ENCODE results near the gene GJC2. TPM values are rescaled to one million over a fixed set of nuclear protein-coding genes. Genes with fewer than 3 reads are reported as not detected.
"Not testable (repeated sequence)": the region's sequence is repeated elsewhere in the genome, so short reads cannot be mapped to it uniquely, and the experiment has no call there.

Gene GJC2
- total and polyA plus RNA-seq, 9 donors: 0.94 to 1.6 (median 1.3) TPM

DNA sequence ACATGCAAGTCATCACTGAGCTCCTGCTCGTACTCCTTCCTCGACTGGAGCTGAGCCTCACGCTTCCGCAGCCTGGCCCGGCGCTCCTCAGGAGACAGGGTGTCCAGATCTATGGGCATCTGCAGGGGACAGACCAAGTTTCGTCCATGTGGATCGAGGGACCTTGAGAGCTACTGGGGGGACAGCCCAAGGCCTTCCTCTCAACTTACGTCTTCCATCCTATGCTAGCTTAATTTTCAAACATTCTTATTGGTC lies 43.0 kb upstream of the GJC2 start:
- Histone ChIP-seq H3K4me1 (ENCODE audit: control insufficient read depth, insufficient read depth, low read length) (peaks cover 43% of the 10 kb centered on the region), H3K27me3 (ENCODE audit: control insufficient read depth, insufficient read depth, low read length) (no peaks in the 10 kb centered on the region), H3K9me3 (replicated peaks; ENCODE audit: control insufficient read depth, low read depth, low read length) (no peaks in the 10 kb centered on the region), H3K27ac (ENCODE audit: low read length) (no peak overlapping the region), H3K4me3 (ENCODE audit: low read length) (no peak overlapping the region), H3K36me3 (ENCODE audit: control insufficient read depth, insufficient read depth, low read length) (peaks cover 24% of the 10 kb centered on the region)
- DNase-seq: no peak
- 85% methylated on average over 9 of the region's 9 CpGs for WGBS (ENCODE audit: insufficient coverage)

DNA sequence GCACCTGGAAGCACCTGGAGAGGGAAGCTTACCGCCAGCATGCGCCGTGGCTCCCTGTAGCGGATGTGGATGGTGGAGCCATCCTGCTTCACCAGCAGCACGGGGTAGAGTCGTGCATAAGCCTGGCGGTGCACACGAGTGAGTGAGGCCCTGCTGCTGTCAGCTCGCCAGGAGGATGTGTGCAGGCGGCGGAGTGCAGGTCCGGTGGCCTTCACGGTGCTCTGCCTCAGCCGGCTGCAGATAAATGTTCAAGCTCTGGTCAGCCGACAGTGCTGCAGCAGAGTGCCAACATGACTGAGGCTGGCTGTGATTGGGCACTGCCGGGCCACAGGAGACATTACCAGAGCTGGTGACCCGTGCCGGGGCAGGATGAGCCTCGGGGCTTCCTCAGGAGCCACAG lies 42.1 kb upstream of the GJC2 start:
- Histone ChIP-seq H3K27me3 (ENCODE audit: control insufficient read depth, insufficient read depth, low read length) (no peaks in the 10 kb centered on the region), H3K4me1 (ENCODE audit: control insufficient read depth, insufficient read depth, low read length) (peaks cover 35% of the 10 kb centered on the region), H3K4me3 (ENCODE audit: low read length) (no peak overlapping the region), H3K36me3 (ENCODE audit: control insufficient read depth, insufficient read depth, low read length) (peaks cover 24% of the 10 kb centered on the region), H3K9me3 (replicated peaks; ENCODE audit: control insufficient read depth, low read depth, low read length) (no peaks in the 10 kb centered on the region), H3K27ac (ENCODE audit: low read length) (no peak overlapping the region)
- no peak for DNase-seq
- 91% methylated on average over 19 of the region's 19 CpGs for WGBS (ENCODE audit: insufficient coverage)

DNA sequence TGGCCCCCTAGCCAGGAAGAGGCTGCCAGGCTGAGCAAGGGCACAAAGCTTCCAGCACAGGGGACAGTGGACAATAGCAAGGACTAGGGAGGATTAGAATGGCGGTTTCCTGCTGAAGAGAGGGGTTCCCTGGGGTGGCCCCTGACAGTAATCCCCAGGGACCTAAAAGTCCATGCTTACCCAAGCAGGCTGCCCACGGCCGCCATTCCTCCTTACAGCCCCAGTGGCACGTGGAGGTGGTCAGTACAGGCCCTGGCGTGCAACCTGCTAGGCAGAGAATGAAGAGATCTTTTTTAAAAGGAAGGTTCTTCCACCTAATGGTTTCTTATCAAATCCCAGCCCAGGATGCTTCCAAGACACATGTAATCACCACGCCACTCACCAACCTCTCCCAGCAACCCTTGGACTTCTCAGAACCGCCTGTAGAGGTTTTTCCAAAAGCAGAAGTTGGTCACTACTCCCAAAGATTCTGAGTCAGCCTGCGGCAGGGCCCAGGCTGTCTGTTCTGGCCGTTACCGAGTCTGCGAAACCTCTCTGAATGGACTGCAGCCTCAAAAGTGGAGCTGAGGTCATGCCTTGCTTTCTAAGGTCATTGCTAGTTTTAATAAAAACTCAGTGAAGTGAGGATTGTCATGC lies 41.6 kb upstream of the GJC2 start:
- Histone ChIP-seq H3K27ac (ENCODE audit: low read length) (peak overlapping the region; percentile 67), H3K4me3 (ENCODE audit: low read length) (peak overlapping the region; percentile 93), H3K4me1 (ENCODE audit: control insufficient read depth, insufficient read depth, low read length) (peaks cover 35% of the 10 kb centered on the region), H3K9me3 (replicated peaks; ENCODE audit: control insufficient read depth, low read depth, low read length) (no peaks in the 10 kb centered on the region), H3K36me3 (ENCODE audit: control insufficient read depth, insufficient read depth, low read length) (peaks cover 24% of the 10 kb centered on the region), H3K27me3 (ENCODE audit: control insufficient read depth, insufficient read depth, low read length) (no peaks in the 10 kb centered on the region)
- 70% methylated on average over 8 of the region's 11 CpGs for WGBS (ENCODE audit: insufficient coverage)
- DNase-seq: no peak

DNA sequence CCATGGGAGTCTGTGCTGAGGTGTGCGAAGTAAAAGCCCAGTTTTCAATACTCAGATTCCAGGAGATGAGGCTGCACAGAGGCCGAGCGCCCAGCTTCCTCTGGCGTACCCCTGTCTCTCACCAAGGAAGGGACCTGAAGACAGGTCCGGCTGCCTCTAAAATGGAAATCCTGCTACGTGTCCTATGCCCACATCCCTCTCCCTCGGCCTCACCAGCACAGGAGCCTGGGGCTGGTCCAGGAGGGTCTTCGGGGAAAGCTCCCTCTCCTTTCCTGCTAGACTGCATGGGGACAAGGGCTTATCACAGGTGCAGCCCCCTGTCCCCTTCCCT lies 41.0 kb upstream of the GJC2 start:
- no peaks in the 10 kb centered on the region for H3K27me3 ChIP-seq (ENCODE audit: control insufficient read depth, insufficient read depth, low read length)
- H3K4me3 ChIP-seq (ENCODE audit: low read length): peak overlapping the region; percentile 93
- peak overlapping the region; percentile 67 for H3K27ac ChIP-seq (ENCODE audit: low read length)
- peaks cover 31% of the 10 kb centered on the region for H3K4me1 ChIP-seq (ENCODE audit: control insufficient read depth, insufficient read depth, low read length)
- H3K9me3 ChIP-seq (replicated peaks; ENCODE audit: control insufficient read depth, low read depth, low read length): no peaks in the 10 kb centered on the region
- H3K36me3 ChIP-seq (ENCODE audit: control insufficient read depth, insufficient read depth, low read length): peaks cover 24% of the 10 kb centered on the region
- no peak for DNase-seq
- 0% methylated on average over 7 of the region's 8 CpGs for WGBS (ENCODE audit: insufficient coverage)

- no peaks in the 10 kb centered on the region for H3K9me3 ChIP-seq (replicated peaks; ENCODE audit: control insufficient read depth, low read depth, low read length)
- peak; percentile 99 for DNase-seq
- H3K27me3 ChIP-seq (ENCODE audit: control insufficient read depth, insufficient read depth, low read length): no peaks in the 10 kb centered on the region
- peak within 1 kb of the TSS; percentile 93 for H3K4me3 ChIP-seq (ENCODE audit: low read length)
- peaks cover 24% of the 10 kb centered on the region for H3K36me3 ChIP-seq (ENCODE audit: control insufficient read depth, insufficient read depth, low read length)
- WGBS (ENCODE audit: insufficient coverage): under 1% methylated on average over 66 of the region's 66 CpGs
- peaks cover 25% of the 10 kb centered on the region for H3K4me1 ChIP-seq (ENCODE audit: control insufficient read depth, insufficient read depth, low read length)
- H3K27ac ChIP-seq (ENCODE audit: low read length): peak within 1 kb of the TSS; percentile 84
These were observed 40.4 kb upstream of the GJC2 start, which contains the start of gene MRPL55 for GRCh38 chr1:228109073-228109961. TSS of gene MRPL55 (minus strand) at chr1:228109299. CDS start at chr1:228108260, 1,039 bp downstream.

- no peak for DNase-seq
- peak overlapping the region; percentile 84 for H3K27ac ChIP-seq (ENCODE audit: low read length)
- H3K4me1 ChIP-seq (ENCODE audit: control insufficient read depth, insufficient read depth, low read length): peaks cover 18% of the 10 kb centered on the region
- H3K4me3 ChIP-seq (ENCODE audit: low read length): peak overlapping the region; percentile 93
- peaks cover 24% of the 10 kb centered on the region for H3K36me3 ChIP-seq (ENCODE audit: control insufficient read depth, insufficient read depth, low read length)
- 37% methylated on average over 15 of the region's 15 CpGs for WGBS (ENCODE audit: insufficient coverage)
- H3K9me3 ChIP-seq (replicated peaks; ENCODE audit: control insufficient read depth, low read depth, low read length): no peaks in the 10 kb centered on the region
- no peaks in the 10 kb centered on the region for H3K27me3 ChIP-seq (ENCODE audit: control insufficient read depth, insufficient read depth, low read length)
These were observed 39.7 kb upstream of the GJC2 start for GRCh38 chr1:228109962-228110488.

GRCh38 chr1:228110556-228110955 lies 39.2 kb upstream of the GJC2 start:
- no peak for DNase-seq
- H3K4me3 ChIP-seq (ENCODE audit: low read length): no peak overlapping the region
- WGBS (ENCODE audit: insufficient coverage): 90% methylated on average over 3 of the region's 7 CpGs
- no peaks in the 10 kb centered on the region for H3K27me3 ChIP-seq (ENCODE audit: control insufficient read depth, insufficient read depth, low read length)
- peak overlapping the region; percentile 84 for H3K27ac ChIP-seq (ENCODE audit: low read length)
- H3K4me1 ChIP-seq (ENCODE audit: control insufficient read depth, insufficient read depth, low read length): peaks cover 18% of the 10 kb centered on the region
- no peaks in the 10 kb centered on the region for H3K9me3 ChIP-seq (replicated peaks; ENCODE audit: control insufficient read depth, low read depth, low read length)
- peaks cover 22% of the 10 kb centered on the region for H3K36me3 ChIP-seq (ENCODE audit: control insufficient read depth, insufficient read depth, low read length)

DNA sequence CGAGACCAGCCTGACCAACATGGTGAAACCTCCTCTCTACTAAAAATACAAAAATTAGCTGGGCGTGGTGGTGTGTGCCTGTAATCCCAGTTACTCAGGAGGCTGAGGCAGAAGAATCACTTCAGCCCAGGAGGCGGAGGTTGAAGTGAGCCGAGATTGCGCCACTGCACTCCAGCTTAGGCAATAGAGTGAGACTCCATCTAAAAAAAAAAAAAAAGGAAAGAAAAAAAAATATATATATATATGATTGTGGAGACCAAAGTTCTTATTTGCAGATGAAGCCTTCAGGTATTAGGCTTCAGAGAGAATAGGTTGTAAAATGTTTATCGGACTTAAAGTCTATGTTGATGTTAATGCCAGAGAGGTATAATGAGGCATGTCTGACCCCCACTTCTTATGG lies 38.4 kb upstream of the GJC2 start:
- Histone ChIP-seq H3K4me1 (ENCODE audit: control insufficient read depth, insufficient read depth, low read length) (peaks cover 18% of the 10 kb centered on the region), H3K36me3 (ENCODE audit: control insufficient read depth, insufficient read depth, low read length) (peaks cover 16% of the 10 kb centered on the region)
- DNase-seq; H3K27ac ChIP-seq (ENCODE audit: low read length); H3K9me3 ChIP-seq (replicated peaks; ENCODE audit: control insufficient read depth, low read depth, low read length); H3K27me3 ChIP-seq (ENCODE audit: control insufficient read depth, insufficient read depth, low read length); H3K4me3 ChIP-seq (ENCODE audit: low read length): not testable (repeated sequence)
- WGBS (ENCODE audit: insufficient coverage): 86% methylated on average over 1 of the region's 6 CpGs

DNA sequence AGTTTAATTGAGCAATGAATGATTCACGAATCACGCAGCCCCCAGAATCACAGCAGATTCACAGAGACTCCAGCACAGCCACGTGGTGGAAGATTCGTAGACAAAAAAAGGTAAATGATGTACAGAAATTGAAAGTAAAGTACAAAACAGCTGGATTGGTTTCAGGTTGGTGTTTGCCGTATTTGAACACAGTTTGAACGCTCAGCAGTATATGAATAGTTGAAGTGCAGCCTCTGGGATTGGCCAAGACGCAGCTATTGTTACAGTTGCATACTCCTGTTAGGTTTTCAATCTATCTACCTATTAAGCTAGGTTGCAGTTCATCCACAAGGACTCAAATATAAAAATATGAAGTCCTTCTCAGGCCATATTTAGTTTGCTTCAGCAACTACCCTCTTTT lies 37.6 kb upstream of the GJC2 start:
- Histone ChIP-seq H3K27me3 (ENCODE audit: control insufficient read depth, insufficient read depth, low read length) (no peaks in the 10 kb centered on the region), H3K36me3 (ENCODE audit: control insufficient read depth, insufficient read depth, low read length) (peaks cover 8% of the 10 kb centered on the region), H3K4me3 (ENCODE audit: low read length) (no peak overlapping the region), H3K27ac (ENCODE audit: low read length) (no peak overlapping the region), H3K9me3 (replicated peaks; ENCODE audit: control insufficient read depth, low read depth, low read length) (no peaks in the 10 kb centered on the region), H3K4me1 (ENCODE audit: control insufficient read depth, insufficient read depth, low read length) (peaks cover 18% of the 10 kb centered on the region)
- WGBS (ENCODE audit: insufficient coverage): no CpG with 5 or more reads among the region's 7 CpGs
- DNase-seq: no peak

GRCh38 chr1:228112617-228113016 lies 37.1 kb upstream of the GJC2 start:
- no peak for DNase-seq
- peaks cover 18% of the 10 kb centered on the region for H3K4me1 ChIP-seq (ENCODE audit: control insufficient read depth, insufficient read depth, low read length)
- H3K9me3 ChIP-seq (replicated peaks; ENCODE audit: control insufficient read depth, low read depth, low read length): no peaks in the 10 kb centered on the region
- no CpG with 5 or more reads among the region's 1 CpG for WGBS (ENCODE audit: insufficient coverage)
- H3K27me3 ChIP-seq (ENCODE audit: control insufficient read depth, insufficient read depth, low read length): no peaks in the 10 kb centered on the region
- H3K36me3 ChIP-seq (ENCODE audit: control insufficient read depth, insufficient read depth, low read length): peaks cover 3% of the 10 kb centered on the region
- no peak overlapping the region for H3K4me3 ChIP-seq (ENCODE audit: low read length)
- H3K27ac ChIP-seq (ENCODE audit: low read length): no peak overlapping the region

Data from muscle of leg (tissue), 11 donors.